ENCODE data around the gene SLCO2A1.

The SLCO2A1 gene

GRCh38 chr3:133927540-133928066 lies 102.1 kb downstream of the SLCO2A1 start:
- Histone ChIP-seq H3K36me3 (no peaks in the 10 kb centered on the region), H3K4me1 (no peaks in the 10 kb centered on the region; the same call in 1 of the 2 replicates), H3K27me3 (peaks cover 6% of the 10 kb centered on the region; the same call in 1 of the 2 replicates), H3K9me3 (no peaks in the 10 kb centered on the region; the same call in 1 of the 2 replicates), H3K4me3 (ENCODE audit: low read depth, low read length) (peak overlapping the region; percentile 63)
- TF ChIP-seq, protein P1, sequence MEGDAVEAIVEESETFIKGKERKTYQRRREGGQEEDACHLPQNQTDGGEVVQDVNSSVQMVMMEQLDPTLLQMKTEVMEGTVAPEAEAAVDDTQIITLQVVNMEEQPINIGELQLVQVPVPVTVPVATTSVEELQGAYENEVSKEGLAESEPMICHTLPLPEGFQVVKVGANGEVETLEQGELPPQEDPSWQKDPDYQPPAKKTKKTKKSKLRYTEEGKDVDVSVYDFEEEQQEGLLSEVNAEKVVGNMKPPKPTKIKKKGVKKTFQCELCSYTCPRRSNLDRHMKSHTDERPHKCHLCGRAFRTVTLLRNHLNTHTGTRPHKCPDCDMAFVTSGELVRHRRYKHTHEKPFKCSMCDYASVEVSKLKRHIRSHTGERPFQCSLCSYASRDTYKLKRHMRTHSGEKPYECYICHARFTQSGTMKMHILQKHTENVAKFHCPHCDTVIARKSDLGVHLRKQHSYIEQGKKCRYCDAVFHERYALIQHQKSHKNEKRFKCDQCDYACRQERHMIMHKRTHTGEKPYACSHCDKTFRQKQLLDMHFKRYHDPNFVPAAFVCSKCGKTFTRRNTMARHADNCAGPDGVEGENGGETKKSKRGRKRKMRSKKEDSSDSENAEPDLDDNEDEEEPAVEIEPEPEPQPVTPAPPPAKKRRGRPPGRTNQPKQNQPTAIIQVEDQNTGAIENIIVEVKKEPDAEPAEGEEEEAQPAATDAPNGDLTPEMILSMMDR (IDR thresholded peaks at IDR 0.05; ENCODE audit: low read depth, low read length): peak; percentile 52
- peak; percentile 77 for DNase-seq

DNA sequence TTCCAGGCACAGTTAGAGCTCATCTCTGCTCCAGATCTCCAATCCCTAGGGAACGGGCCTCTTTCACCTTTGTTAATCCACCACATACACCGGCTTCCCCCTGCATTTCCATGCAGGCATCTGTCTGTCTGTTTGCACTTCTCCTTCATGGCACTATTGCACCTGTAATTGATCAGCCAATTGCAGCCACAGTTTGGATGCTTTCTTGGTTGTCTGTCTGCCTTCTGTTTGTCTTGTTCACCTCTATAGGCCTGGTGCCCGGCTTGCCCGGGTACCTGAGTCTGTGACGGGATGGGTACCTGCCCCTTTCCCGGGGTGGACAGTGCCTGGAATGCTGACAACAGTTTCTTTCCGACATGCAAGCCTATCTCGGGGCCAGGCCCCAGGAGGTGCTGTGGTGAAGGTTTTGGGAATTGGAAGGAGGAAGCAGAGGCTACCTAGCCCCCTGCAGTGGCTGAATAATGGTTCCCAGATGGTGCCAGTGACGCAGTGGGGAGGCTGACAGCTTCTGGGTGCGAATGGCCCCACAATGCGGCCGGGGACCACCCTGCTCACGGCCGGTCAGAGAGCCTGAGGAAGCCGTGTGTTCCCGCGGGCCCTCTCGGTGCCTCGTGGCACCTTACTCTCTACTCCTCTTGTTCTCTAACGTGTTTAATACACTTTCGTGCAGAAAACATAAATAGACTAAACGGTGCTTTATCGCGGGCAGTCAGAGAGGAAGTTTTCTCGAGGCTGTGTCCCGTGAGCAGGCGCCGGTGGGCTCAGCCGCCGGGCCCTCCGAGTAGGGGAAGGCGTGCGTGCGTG lies 102.8 kb downstream of the SLCO2A1 start:
- TF ChIP-seq, protein P1 (IDR thresholded peaks at IDR 0.05; ENCODE audit: low read depth, low read length): peak; percentile 24
- peak overlapping the region; percentile 63 for H3K4me3 ChIP-seq (ENCODE audit: low read depth, low read length)
- no peaks in the 10 kb centered on the region; the same call in 1 of the 2 replicates for H3K4me1 ChIP-seq
- H3K36me3 ChIP-seq: no peaks in the 10 kb centered on the region
- peaks cover 6% of the 10 kb centered on the region; the same call in 1 of the 2 replicates for H3K27me3 ChIP-seq
- DNase-seq: no peak
- H3K9me3 ChIP-seq: no peaks in the 10 kb centered on the region; the same call in 1 of the 2 replicates

GRCh38 chr3:133925960-133926735 lies 103.6 kb downstream of the SLCO2A1 start:
- H3K9me3 ChIP-seq: no peaks in the 10 kb centered on the region; the same call in 1 of the 2 replicates
- H3K27me3 ChIP-seq: peaks cover 6% of the 10 kb centered on the region; the same call in 1 of the 2 replicates
- TF ChIP-seq, protein P1 (IDR thresholded peaks at IDR 0.05; ENCODE audit: low read depth, low read length): no peak
- no peak for DNase-seq
- H3K4me1 ChIP-seq: no peaks in the 10 kb centered on the region; the same call in 1 of the 2 replicates
- H3K36me3 ChIP-seq: no peaks in the 10 kb centered on the region
- H3K4me3 ChIP-seq (ENCODE audit: low read depth, low read length): no peak overlapping the region

- no peaks in the 10 kb centered on the region; the same call in 1 of the 2 replicates for H3K9me3 ChIP-seq
- no peak overlapping the region for H3K4me3 ChIP-seq (ENCODE audit: low read depth, low read length)
- no peaks in the 10 kb centered on the region for H3K36me3 ChIP-seq
- TF ChIP-seq, protein P1 (IDR thresholded peaks at IDR 0.05; ENCODE audit: low read depth, low read length): no peak
- peaks cover 9% of the 10 kb centered on the region; the same call in 1 of the 2 replicates for H3K27me3 ChIP-seq
- H3K4me1 ChIP-seq: no peaks in the 10 kb centered on the region
- no peak for DNase-seq
Observed at GRCh38 chr3:133924041-133924440, 105.7 kb downstream of the SLCO2A1 start.

DNA sequence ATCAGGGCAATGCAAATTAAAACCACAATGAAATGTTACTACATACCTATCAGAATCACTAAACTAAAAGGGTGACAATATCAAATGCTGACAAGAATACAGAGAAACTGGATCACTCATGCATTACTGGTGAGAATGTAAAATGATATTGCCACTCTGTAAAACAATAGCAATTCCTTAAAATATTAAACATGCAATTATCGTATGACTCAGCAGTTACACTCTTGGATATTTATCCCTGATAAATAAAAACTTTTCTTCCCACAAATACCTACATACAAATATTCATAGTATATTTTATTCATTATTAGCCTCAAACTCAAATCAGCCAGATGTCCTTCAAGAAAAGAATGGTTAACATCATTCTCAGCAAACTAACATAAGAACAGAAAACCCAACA lies 108.1 kb downstream of the SLCO2A1 start:
- no peaks in the 10 kb centered on the region for H3K4me1 ChIP-seq
- H3K27me3 ChIP-seq: peaks cover 3% of the 10 kb centered on the region; the same call in 1 of the 2 replicates
- H3K36me3 ChIP-seq: no peaks in the 10 kb centered on the region
- DNase-seq: no peak
- TF ChIP-seq, protein P1 (IDR thresholded peaks at IDR 0.05; ENCODE audit: low read depth, low read length): no peak
- no peaks in the 10 kb centered on the region for H3K9me3 ChIP-seq
- H3K4me3 ChIP-seq (ENCODE audit: low read depth, low read length): no peak overlapping the region

Data from BE2C (cell line).